Osteocyte (in vitro differentiated cells): ENCODE measurements around the gene SDC4. TPM values are rescaled to one million over a fixed set of nuclear protein-coding genes. Genes with fewer than 3 reads are reported as not detected.

Experiments
- DNase-seq: peaks from one replicate; pipeline ENCODE4 v3.0.0; 2021; ENCODE audit warnings: mixed read lengths; ENCODE audit not compliant: unreplicated experiment; ENCODE audit errors: extremely low spot score
- H3K27ac Mint-ChIP-seq: one replicate; pipeline ENCODE4 v1.8.0; 2021; ENCODE audit warnings: mild to moderate bottlenecking, mixed read lengths; ENCODE audit not compliant: unreplicated experiment
- H3K27me3 Mint-ChIP-seq: one replicate; pipeline ENCODE4 v1.8.0; 2021; ENCODE audit warnings: mixed read lengths; ENCODE audit not compliant: unreplicated experiment
- H3K36me3 Mint-ChIP-seq: one replicate; pipeline ENCODE4 v1.8.0; 2021; ENCODE audit warnings: mixed read lengths; ENCODE audit not compliant: unreplicated experiment
- H3K4me1 Mint-ChIP-seq: one replicate; pipeline ENCODE4 v1.8.0; 2021; ENCODE audit warnings: mixed read lengths; ENCODE audit not compliant: unreplicated experiment
- H3K4me3 Mint-ChIP-seq: one replicate; pipeline ENCODE4 v1.8.0; 2021; ENCODE audit warnings: mild to moderate bottlenecking, moderate library complexity, mixed read lengths; ENCODE audit not compliant: unreplicated experiment
- H3K9me3 Mint-ChIP-seq: one replicate; pipeline ENCODE4 v1.8.0; 2021; ENCODE audit warnings: mixed read lengths; ENCODE audit not compliant: unreplicated experiment
- CTCF ChIP-seq: fragments of 200-600 bp; sonication (generic); IDR thresholded peaks from 2 replicates; pipeline ENCODE4 v1.5.0; 2021; ENCODE audit warnings: antibody characterized with exemption, mild to moderate bottlenecking, moderate library complexity
- total RNA-seq: library from RNA; stranded (reverse); gene quantifications from 2 replicates; pipeline ENCODE4 v1.2.1, GENCODE V29; 2021

SDC4 gene
- total RNA-seq, 1 donor from 2014 or later, result 31.5 TPM

GRCh38 chr20:45347297-45347935 is 808 bp downstream of the SDC4 start:
- Mint-ChIP-seq H3K4me1 (peaks cover 58% of the 10 kb centered on the region), H3K36me3 (no peaks in the 10 kb centered on the region), H3K27ac (peak overlapping the region; percentile 80), H3K27me3 (no peaks in the 10 kb centered on the region), H3K9me3 (no peaks in the 10 kb centered on the region), H3K4me3 (peak overlapping the region; percentile 80)
- no peak for TF ChIP-seq CTCF
- no peak for DNase-seq

- H3K4me3 Mint-ChIP-seq, result peak overlapping the region; percentile 80
- no peak for DNase-seq
- H3K4me1 Mint-ChIP-seq, result peaks cover 64% of the 10 kb centered on the region
- H3K36me3 Mint-ChIP-seq, result no peaks in the 10 kb centered on the region
- peak overlapping the region; percentile 80 for H3K27ac Mint-ChIP-seq
- no peaks in the 10 kb centered on the region for H3K9me3 Mint-ChIP-seq
- no peak for TF ChIP-seq CTCF
- no peaks in the 10 kb centered on the region for H3K27me3 Mint-ChIP-seq
Measured at GRCh38 chr20:45346851-45347250, 1.4 kb downstream of the SDC4 start.

GRCh38 chr20:45346291-45346718 is 1.9 kb downstream of the SDC4 start:
- no peak for DNase-seq
- peak overlapping the region; percentile 52 for H3K27ac Mint-ChIP-seq
- H3K4me1 Mint-ChIP-seq, result peaks cover 69% of the 10 kb centered on the region
- no peaks in the 10 kb centered on the region for H3K27me3 Mint-ChIP-seq
- TF ChIP-seq CTCF, result no peak
- no peaks in the 10 kb centered on the region for H3K9me3 Mint-ChIP-seq
- no peaks in the 10 kb centered on the region for H3K36me3 Mint-ChIP-seq
- H3K4me3 Mint-ChIP-seq, result peak overlapping the region; percentile 80

- peaks cover 78% of the 10 kb centered on the region for H3K4me1 Mint-ChIP-seq
- DNase-seq, result no peak
- no peaks in the 10 kb centered on the region for H3K27me3 Mint-ChIP-seq
- peak overlapping the region; percentile 30 for H3K4me3 Mint-ChIP-seq
- TF ChIP-seq CTCF, result no peak
- peak overlapping the region; percentile 89 for H3K27ac Mint-ChIP-seq
- H3K36me3 Mint-ChIP-seq, result peaks cover 1% of the 10 kb centered on the region
- H3K9me3 Mint-ChIP-seq, result no peaks in the 10 kb centered on the region
Measured at GRCh38 chr20:45345104-45345936, 2.9 kb downstream of the SDC4 start.
